NCI-H526 (cell line): ENCODE data around the gene FAN1.

Source experiments
- DNase-seq, 2 experiments: peaks; one replicate each; lab custom pipeline; 2025; lab: John Stamatoyannopoulos, UW

The FAN1 gene

GRCh38 chr15:30956216-30957124 lies 52.8 kb downstream of the FAN1 start:
- DNase-seq: no peak

- DNase-seq: no peak
These were observed 54.5 kb downstream of the FAN1 start for GRCh38 chr15:30958219-30958618.

- no peak for DNase-seq
These were observed 58.4 kb downstream of the FAN1 start for GRCh38 chr15:30962079-30962478.

GRCh38 chr15:30962659-30963058 lies 58.9 kb downstream of the FAN1 start:
- DNase-seq: no peak

GRCh38 chr15:30963681-30964080 lies 60.0 kb downstream of the FAN1 start:
- no peak for DNase-seq

- DNase-seq: no peak
These were observed 66.0 kb downstream of the FAN1 start for GRCh38 chr15:30969724-30970123.

GRCh38 chr15:30973379-30973778 lies 69.7 kb downstream of the FAN1 start:
- DNase-seq: no peak

- no peak for DNase-seq
These were observed 70.4 kb downstream of the FAN1 start for GRCh38 chr15:30974112-30974511.

- no peak for DNase-seq
These were observed 74.6 kb downstream of the FAN1 start for GRCh38 chr15:30978328-30978727.

GRCh38 chr15:30979457-30979856 lies 75.7 kb downstream of the FAN1 start:
- no peak for DNase-seq

GRCh38 chr15:30984118-30984517 lies 80.4 kb downstream of the FAN1 start:
- no peak for DNase-seq

GRCh38 chr15:30984542-30984941 lies 80.8 kb downstream of the FAN1 start:
- no peak for DNase-seq

- no peak for DNase-seq
These were observed 81.4 kb downstream of the FAN1 start for GRCh38 chr15:30985081-30985531.

- DNase-seq: peak in 1 of 2 experiments; percentile 6
These were observed 86.3 kb downstream of the FAN1 start for GRCh38 chr15:30990036-30990435.

GRCh38 chr15:30990446-30991254 lies 86.9 kb downstream of the FAN1 start:
- DNase-seq: no peak

- DNase-seq: peak; percentile 42 to 89
These were observed 87.8 kb downstream of the FAN1 start, which contains the start of gene MTMR10 for GRCh38 chr15:30991255-30992235. Gene MTMR10, minus strand, starts transcription at chr15:30991628. Its CDS starts 122 bp downstream, at chr15:30991506.

- peak in 1 of 2 experiments; percentile 27 for DNase-seq
These were observed 88.6 kb downstream of the FAN1 start for GRCh38 chr15:30992249-30992864.
